HG02840 (cell line): ENCODE results near the gene ILDR1.

Experiments
- ATAC-seq: cut with Tn5 transposase; IDR thresholded peaks from one replicate; pipeline ENCODE4 v1.9.1; 2021; ENCODE audit warnings: mild to moderate bottlenecking, moderate library complexity, moderate number of reproducible peaks; ENCODE audit not compliant: unreplicated experiment, low FRiP score

Gene ILDR1

DNA sequence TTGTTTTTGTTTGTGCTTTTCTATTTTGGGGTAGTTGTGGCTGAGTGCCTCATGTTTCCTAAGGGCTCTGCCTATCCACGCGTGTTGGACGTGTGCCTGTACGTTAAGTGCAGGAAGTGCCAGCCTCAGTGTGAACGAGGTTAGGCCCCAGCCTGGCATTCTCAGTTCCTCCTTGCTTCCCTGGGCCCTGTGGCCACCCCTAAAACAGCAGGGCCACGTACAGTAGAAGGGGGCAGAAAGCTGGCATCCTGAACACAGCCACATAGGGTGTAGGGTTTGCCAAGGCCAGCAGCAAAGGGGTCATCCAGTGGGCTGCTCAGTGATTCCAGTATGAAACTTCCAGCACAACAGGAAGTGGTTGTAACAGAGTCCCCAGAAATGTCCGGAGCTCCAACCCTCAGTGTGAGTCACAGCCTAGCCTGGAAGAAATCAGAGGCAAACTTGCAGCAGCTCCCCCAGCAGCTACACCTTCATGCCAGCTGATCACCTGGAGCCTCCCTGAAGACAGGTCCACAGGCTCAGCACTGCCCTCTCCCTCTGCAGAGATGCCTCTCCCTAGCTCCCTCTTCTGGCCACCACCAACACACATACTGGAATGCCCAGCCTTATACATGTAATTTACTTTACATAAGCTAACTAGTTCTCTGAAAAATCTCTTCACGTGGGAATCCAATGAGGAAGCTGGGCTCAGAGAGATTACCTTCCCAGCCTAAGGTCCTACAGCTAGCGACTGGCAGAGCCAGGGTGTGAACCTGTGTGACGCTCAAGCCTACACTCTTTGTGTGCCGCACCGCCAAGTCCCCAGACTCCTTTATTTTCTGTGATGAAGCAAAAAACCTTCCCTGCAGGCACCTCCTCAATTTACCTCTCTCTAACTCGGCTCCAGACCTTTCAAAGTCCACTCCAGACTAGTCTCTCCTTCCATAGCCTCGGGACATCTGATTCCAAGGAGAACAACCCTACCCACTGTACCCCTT is 26.6 kb downstream of the ILDR1 start:
- no peak for ATAC-seq

DNA sequence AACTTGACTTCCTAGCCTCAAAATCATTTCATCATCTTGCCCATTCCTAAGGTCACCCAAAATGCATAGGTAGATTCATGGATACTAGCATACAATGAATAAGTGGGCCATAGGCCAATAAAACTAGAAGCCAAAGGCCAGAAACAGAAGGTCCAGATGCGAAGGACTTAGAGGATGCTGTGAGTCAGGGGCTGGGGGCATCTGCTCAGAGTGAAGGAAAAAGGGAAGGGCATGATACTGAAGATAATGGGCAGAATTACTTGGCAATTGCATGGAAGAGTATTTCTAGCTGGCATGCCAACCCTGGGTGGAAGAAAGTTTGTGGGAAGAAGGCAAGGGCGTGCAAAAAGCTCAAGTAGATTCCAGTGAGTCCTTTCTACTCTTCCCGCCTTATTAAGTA is 27.5 kb downstream of the ILDR1 start:
- no peak for ATAC-seq

DNA sequence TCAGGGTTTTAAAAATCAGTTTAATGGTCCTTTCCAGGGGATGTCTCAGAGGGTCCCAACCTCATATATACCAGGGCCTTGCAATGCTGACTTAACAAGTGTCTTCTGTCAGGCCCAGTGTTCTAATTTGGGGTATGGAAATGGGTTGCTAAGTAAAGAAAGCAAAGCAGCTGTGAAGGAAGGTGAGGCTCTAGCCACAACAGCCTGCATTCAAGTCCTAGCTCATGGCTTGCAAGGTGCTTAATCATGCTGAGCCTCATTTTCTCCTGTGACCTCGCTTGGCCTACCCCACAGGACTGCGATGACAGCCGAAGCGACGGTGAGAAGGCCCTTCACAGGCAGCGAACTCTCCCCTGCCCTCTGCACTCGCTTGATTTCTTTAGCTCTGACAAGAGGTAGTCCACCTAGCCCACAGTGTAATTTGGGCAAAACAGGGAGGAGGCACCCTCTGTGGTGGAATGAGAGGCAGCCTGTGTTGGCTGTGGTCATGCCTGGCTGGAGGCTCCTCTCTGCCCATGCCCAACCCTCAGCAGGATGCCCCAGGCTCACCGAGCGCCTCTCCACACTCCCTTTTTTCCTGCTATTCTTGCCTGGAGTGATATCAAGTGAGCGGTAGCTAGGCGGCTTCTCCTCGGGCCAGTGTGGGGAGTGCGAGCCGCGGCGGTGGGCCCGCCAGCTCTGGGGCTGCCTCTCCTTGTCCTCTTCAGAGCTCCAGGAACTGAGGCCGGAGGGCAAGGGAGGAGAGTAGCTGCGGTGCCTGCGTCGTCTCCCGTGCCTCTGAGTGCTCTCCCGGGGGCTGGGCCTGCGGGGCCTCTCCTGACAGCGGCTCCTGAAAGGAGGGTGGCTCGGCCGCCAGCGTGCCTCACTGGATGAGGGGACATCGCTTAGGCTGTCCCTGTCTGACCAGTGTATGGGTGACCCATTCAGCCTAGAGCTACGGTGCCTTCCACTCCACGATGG is 29.2 kb downstream of the ILDR1 start:
- no peak for ATAC-seq

GRCh38 chr3:121989943-121990342 is 32.1 kb downstream of the ILDR1 start:
- ATAC-seq = no peak

GRCh38 chr3:121988146-121988545 is 33.9 kb downstream of the ILDR1 start:
- ATAC-seq = no peak

- no peak for ATAC-seq
Measured at GRCh38 chr3:121985846-121986245, 36.2 kb downstream of the ILDR1 start.

- ATAC-seq = no peak
Measured at GRCh38 chr3:121981473-121981872, 40.6 kb downstream of the ILDR1 start.

DNA sequence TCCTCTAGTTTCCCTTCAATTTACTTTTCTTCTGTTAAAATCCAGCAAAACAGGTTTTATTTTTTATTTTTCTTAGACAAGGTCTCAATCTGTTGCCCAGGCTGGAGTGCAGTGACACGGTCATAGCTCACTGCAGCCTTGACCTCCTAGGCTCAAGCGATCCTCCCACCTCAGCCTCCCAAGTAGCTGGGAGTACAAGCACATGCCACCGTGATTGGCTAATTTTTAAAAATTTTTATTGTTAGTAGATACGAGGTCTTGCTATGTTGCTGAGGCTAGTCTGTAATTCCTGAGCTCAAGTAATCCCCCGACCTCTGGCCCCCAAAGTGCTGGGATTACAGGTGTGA is 41.6 kb downstream of the ILDR1 start:
- no peak for ATAC-seq

DNA sequence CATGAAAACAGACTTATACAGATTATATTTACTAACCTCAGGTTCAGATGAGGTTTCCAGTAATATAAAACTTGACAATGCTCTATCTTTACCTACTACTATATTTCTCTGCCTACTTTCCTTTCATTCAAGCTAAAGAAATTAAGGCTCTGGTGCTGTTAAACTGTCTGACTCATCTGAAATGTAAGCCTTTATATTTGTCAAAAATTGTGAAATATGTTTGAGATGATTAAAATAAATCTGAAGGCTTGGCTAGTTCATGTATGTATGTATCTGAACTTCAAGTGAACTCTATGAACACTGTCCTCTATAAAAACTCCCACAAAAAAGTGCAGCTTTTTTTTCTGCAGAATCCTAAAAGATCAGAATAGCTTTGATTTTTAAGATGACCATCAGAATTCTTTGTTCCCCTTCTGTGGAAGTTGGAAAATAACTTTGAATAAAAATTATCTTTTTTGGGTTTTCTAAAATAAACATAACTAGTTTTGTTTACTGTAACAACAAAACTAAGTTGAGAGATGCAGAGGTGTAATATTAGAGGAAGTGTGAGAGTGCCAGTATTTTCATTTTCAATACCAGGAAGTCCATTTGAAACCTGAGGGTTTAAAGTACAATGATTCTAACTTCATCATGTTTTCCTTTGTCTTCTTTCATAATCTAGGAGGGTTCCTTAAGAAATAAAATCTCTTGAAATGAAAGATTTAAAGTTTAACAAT is 42.2 kb downstream of the ILDR1 start:
- no peak for ATAC-seq

GRCh38 chr3:121979246-121979645 is 42.8 kb downstream of the ILDR1 start:
- no peak for ATAC-seq

GRCh38 chr3:121976727-121977126 is 45.3 kb downstream of the ILDR1 start:
- ATAC-seq = no peak

DNA sequence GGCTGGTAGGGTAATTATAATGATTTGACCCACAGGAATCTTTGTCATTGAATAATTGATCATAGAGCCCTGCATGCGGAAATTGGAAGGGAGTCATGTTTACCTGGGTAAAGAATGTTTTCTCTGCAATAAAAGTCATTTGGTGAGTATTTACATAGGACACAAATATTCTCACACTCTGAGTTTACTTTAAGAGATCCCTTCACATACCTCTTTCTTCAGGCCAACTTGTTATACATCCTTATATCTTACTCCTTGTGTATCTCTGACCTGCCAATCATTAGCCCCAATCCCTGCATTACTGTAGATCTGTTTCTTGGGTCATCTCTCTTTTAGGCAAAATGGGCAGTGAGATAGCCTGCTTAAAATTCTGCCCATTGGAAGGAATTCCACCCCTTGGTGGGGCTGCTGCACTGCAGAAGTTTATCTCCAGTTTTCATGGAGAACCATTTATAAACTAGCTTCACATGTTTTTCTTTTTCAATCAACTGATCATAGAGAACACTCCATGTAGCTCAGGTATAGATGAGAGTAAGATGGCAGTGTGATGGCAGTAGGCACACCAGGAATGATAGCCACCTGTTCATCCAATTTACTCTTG is 46.2 kb downstream of the ILDR1 start:
- no peak for ATAC-seq

GRCh38 chr3:121974601-121975111 is 47.4 kb downstream of the ILDR1 start:
- no peak for ATAC-seq

DNA sequence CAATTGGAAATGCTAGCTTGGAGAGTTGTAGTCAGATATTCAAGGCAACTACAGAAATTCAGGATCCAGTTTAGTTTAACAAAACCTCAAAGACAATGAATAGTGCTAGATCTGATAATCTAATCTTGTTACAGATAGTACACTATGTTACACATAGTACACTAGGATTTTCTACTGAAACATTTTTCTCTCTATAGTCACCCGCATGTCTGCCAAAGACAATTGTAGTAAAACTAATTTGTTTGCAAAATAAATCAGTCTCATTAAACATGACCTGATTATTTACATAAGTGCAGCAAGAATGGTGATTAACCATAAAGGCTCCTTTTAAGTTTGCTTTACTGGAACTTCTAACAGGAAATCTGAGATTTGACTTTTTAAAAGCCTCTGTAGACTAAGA is 52.0 kb downstream of the ILDR1 start:
- no peak for ATAC-seq

DNA sequence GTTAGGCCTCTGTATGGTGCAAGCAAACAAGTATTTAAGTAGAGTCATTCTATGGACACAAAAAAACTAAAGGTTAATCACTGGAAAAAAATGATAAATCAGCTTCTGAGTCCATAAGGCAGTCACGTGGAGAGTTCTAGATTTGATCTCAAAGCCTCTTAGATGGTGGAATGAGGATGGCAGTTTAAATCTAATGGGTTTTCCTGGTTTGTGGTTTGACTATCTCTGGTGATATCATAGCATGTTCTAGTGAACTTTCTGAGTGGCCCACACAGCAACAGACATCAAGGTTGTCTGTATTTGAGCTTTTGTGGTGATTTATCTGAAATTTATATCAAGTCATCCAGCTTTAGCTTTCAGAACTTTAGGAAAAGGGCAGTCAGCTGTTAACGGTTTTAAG is 52.4 kb downstream of the ILDR1 start:
- no peak for ATAC-seq

GRCh38 chr3:121963608-121964007 is 58.4 kb downstream of the ILDR1 start:
- no peak for ATAC-seq

- ATAC-seq = no peak
Measured at GRCh38 chr3:121962443-121962842, 59.6 kb downstream of the ILDR1 start.

- ATAC-seq = no peak
Measured at GRCh38 chr3:121961283-121961682, 60.8 kb downstream of the ILDR1 start.

DNA sequence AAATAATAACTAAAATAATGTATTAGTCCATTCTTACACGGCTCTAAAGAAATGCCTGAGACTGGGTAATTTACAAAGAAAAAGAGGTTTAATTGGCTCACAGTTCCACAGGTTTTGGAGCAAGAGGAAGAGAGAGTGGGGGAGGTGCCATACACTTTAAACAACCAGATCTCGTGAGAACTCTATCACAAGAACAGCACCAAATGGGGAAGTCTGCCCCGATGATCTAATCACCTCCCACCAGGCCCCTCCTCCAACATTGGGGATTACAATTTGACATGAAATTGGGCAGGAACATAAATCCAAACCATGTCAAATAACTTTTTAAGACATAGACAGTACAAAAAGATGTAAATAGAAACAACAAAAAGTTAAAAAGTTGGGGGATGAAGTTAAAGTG is 63.2 kb downstream of the ILDR1 start:
- no peak for ATAC-seq
